Ishikawa (cell line): ENCODE measurements around the gene TANC1.

Source experiments
- CREB1 ChIP-seq: IDR thresholded peaks from 2 replicates; pipeline ENCODE4 v1.6.1; 2012; ENCODE audit warnings: low read depth
- EP300 ChIP-seq: IDR thresholded peaks from 2 replicates; pipeline ENCODE4 v1.6.1; 2012; ENCODE audit warnings: borderline replicate concordance
- REST ChIP-seq: IDR thresholded peaks from 2 replicates; pipeline ENCODE4 v1.6.1; 2012; ENCODE audit warnings: low read depth, mild to moderate bottlenecking
- YY1 ChIP-seq: IDR thresholded peaks from 2 replicates; pipeline ENCODE4 v1.6.1; 2012; ENCODE audit warnings: low read depth

GRCh38 chr2:159022019-159022418 is 53.6 kb downstream of the TANC1 start:
- TF ChIP-seq REST (no peak), EP300 (no peak), CREB1 (no peak), YY1 (no peak)
